ENCODE results near the gene MCHR1.

DNA sequence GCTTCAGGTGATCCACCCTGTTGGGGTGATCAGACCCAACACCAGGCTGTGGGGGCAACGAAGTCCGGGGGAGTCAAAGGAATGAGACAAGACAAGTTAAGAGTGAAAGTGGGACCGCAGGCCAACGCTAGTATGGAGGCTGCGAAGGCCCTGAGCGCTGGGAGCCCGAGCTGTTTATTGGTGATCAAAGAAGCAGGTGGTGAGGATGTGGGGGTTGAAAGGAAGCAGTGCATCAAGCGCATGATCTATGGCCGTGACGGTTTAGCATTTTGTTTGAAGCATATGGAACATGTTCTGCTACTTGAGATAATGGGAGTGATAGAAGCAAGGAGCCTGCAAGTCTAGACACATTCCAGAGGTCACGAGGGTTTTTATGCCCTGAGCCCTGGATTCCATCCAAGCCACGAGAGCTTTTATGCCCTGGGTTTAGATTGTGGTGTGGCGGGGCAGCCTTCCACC is 49.5 kb downstream of the MCHR1 start:
- TF ChIP-seq, protein P1, sequence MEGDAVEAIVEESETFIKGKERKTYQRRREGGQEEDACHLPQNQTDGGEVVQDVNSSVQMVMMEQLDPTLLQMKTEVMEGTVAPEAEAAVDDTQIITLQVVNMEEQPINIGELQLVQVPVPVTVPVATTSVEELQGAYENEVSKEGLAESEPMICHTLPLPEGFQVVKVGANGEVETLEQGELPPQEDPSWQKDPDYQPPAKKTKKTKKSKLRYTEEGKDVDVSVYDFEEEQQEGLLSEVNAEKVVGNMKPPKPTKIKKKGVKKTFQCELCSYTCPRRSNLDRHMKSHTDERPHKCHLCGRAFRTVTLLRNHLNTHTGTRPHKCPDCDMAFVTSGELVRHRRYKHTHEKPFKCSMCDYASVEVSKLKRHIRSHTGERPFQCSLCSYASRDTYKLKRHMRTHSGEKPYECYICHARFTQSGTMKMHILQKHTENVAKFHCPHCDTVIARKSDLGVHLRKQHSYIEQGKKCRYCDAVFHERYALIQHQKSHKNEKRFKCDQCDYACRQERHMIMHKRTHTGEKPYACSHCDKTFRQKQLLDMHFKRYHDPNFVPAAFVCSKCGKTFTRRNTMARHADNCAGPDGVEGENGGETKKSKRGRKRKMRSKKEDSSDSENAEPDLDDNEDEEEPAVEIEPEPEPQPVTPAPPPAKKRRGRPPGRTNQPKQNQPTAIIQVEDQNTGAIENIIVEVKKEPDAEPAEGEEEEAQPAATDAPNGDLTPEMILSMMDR (conservative IDR thresholded peaks at IDR 0.05; ENCODE audit: low read depth in 2 of 2): no peak
- no peak for TF ChIP-seq CREB1 (CRISPR knock-in tag; IDR thresholded peaks at IDR 0.05; ENCODE audit: low read depth)
- no peak for TF ChIP-seq EZH2 (IDR thresholded peaks at IDR 0.05; ENCODE audit: low read depth, unreplicated experiment)
- TF ChIP-seq NANOG (IDR thresholded peaks at IDR 0.05; ENCODE audit: borderline replicate concordance): no peak
- no peak for TF ChIP-seq POLR2AphosphoS5 (IDR thresholded peaks at IDR 0.05; ENCODE audit: low read depth)
- TF ChIP-seq, protein P2, sequence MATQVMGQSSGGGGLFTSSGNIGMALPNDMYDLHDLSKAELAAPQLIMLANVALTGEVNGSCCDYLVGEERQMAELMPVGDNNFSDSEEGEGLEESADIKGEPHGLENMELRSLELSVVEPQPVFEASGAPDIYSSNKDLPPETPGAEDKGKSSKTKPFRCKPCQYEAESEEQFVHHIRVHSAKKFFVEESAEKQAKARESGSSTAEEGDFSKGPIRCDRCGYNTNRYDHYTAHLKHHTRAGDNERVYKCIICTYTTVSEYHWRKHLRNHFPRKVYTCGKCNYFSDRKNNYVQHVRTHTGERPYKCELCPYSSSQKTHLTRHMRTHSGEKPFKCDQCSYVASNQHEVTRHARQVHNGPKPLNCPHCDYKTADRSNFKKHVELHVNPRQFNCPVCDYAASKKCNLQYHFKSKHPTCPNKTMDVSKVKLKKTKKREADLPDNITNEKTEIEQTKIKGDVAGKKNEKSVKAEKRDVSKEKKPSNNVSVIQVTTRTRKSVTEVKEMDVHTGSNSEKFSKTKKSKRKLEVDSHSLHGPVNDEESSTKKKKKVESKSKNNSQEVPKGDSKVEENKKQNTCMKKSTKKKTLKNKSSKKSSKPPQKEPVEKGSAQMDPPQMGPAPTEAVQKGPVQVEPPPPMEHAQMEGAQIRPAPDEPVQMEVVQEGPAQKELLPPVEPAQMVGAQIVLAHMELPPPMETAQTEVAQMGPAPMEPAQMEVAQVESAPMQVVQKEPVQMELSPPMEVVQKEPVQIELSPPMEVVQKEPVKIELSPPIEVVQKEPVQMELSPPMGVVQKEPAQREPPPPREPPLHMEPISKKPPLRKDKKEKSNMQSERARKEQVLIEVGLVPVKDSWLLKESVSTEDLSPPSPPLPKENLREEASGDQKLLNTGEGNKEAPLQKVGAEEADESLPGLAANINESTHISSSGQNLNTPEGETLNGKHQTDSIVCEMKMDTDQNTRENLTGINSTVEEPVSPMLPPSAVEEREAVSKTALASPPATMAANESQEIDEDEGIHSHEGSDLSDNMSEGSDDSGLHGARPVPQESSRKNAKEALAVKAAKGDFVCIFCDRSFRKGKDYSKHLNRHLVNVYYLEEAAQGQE (IDR thresholded peaks at IDR 0.05; ENCODE audit: unreplicated experiment): no peak
- no peak for TF ChIP-seq EZH2phosphoT487 (IDR thresholded peaks at IDR 0.05; ENCODE audit: unreplicated experiment)
- TF ChIP-seq ZNF114 (CRISPR knock-in tag; IDR thresholded peaks at IDR 0.05): no peak
- no peak for TF ChIP-seq STAT1 (IDR thresholded peaks at IDR 0.05; ENCODE audit: unreplicated experiment)
- TF ChIP-seq JUNB (IDR thresholded peaks at IDR 0.05; ENCODE audit: unreplicated experiment): no peak

All from GM23338 (cell line).